Measurements from ENCODE around the gene CENPX. TPM values are rescaled to one million over a fixed set of nuclear protein-coding genes. Genes with fewer than 3 reads are reported as not detected.

The CENPX gene
- total and polyA plus RNA-seq, 2 of the 13 experiments (the other 11 are each of a cell fraction or from before 2014, with no cell fraction given), result 92.7 to 170 TPM

DNA sequence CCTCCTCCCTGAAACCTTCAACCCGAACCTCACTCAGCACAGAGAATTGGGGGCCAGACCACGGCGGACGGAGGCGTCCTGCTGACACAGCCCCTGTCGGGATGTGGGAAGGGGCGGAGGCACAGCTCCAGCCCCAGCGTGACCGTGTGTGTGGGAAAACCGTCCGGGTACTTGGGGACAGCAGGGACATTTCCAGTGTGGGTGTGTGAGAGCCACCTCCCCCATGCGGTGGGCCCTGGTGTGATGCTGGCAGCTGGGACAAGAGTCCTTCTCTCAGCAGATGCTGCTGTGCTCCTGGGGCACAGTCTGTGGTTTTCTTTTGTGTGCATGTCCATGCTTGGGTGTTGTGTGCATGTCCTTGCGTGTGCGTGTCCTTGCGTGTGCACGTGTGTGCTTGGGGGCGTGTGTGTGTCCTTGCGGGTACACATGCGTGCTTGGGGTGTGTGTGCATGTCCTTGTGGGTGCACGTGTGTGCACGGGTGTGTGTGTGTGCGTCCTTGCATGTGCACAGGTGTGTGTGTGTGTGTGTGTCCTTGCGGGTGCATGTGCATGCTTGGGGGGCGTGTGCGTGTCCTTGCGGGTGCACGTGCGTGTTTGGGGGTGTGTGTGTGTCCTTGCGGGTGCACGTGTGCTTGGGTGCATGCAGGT lies 16.9 kb downstream of the CENPX start (continued):
- TF ChIP-seq, protein P1, sequence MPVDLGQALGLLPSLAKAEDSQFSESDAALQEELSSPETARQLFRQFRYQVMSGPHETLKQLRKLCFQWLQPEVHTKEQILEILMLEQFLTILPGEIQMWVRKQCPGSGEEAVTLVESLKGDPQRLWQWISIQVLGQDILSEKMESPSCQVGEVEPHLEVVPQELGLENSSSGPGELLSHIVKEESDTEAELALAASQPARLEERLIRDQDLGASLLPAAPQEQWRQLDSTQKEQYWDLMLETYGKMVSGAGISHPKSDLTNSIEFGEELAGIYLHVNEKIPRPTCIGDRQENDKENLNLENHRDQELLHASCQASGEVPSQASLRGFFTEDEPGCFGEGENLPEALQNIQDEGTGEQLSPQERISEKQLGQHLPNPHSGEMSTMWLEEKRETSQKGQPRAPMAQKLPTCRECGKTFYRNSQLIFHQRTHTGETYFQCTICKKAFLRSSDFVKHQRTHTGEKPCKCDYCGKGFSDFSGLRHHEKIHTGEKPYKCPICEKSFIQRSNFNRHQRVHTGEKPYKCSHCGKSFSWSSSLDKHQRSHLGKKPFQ (CRISPR knock-in tag; IDR thresholded peaks at IDR 0.05; ENCODE audit: insufficient replicate concordance), result no peak
- TF ChIP-seq ZFP82 (CRISPR knock-in tag; IDR thresholded peaks at IDR 0.05; ENCODE audit: borderline replicate concordance), result no peak
- TF ChIP-seq GTF2F1 (IDR thresholded peaks at IDR 0.05; ENCODE audit: low read length), result no peak
- TF ChIP-seq NFRKB (IDR thresholded peaks at IDR 0.05), result no peak
- TF ChIP-seq, protein P2, sequence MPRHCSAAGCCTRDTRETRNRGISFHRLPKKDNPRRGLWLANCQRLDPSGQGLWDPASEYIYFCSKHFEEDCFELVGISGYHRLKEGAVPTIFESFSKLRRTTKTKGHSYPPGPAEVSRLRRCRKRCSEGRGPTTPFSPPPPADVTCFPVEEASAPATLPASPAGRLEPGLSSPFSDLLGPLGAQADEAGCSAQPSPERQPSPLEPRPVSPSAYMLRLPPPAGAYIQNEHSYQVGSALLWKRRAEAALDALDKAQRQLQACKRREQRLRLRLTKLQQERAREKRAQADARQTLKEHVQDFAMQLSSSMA (CRISPR knock-in tag; IDR thresholded peaks at IDR 0.05), result no peak
- no peak for TF ChIP-seq ZNF850 (CRISPR knock-in tag; conservative IDR thresholded peaks at IDR 0.05)
- TF ChIP-seq ZNF569 (CRISPR knock-in tag; IDR thresholded peaks at IDR 0.05; ENCODE audit: borderline replicate concordance), result no peak
- no peak for TF ChIP-seq RFX3 (CRISPR knock-in tag; IDR thresholded peaks at IDR 0.05)
- no peak for TF ChIP-seq JUND (CRISPR knock-in tag; IDR thresholded peaks at IDR 0.05)
- TF ChIP-seq ETV5 (CRISPR knock-in tag; IDR thresholded peaks at IDR 0.05; ENCODE audit: borderline replicate concordance), result no peak
- TF ChIP-seq ZFP90 (CRISPR knock-in tag; IDR thresholded peaks at IDR 0.05; ENCODE audit: borderline replicate concordance), result no peak
- TF ChIP-seq, protein P3, sequence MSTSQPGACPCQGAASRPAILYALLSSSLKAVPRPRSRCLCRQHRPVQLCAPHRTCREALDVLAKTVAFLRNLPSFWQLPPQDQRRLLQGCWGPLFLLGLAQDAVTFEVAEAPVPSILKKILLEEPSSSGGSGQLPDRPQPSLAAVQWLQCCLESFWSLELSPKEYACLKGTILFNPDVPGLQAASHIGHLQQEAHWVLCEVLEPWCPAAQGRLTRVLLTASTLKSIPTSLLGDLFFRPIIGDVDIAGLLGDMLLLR (CRISPR knock-in tag; IDR thresholded peaks at IDR 0.05), result no peak
- TF ChIP-seq PAF1 (CRISPR knock-in tag; IDR thresholded peaks at IDR 0.05), result no peak; the same call in 1 of the 2 replicates
- TF ChIP-seq TGIF2 (CRISPR knock-in tag; IDR thresholded peaks at IDR 0.05), result 0 out of 2 replicates have a peak, but pooled peaks have one; percentile 27
- TF ChIP-seq, protein P4, sequence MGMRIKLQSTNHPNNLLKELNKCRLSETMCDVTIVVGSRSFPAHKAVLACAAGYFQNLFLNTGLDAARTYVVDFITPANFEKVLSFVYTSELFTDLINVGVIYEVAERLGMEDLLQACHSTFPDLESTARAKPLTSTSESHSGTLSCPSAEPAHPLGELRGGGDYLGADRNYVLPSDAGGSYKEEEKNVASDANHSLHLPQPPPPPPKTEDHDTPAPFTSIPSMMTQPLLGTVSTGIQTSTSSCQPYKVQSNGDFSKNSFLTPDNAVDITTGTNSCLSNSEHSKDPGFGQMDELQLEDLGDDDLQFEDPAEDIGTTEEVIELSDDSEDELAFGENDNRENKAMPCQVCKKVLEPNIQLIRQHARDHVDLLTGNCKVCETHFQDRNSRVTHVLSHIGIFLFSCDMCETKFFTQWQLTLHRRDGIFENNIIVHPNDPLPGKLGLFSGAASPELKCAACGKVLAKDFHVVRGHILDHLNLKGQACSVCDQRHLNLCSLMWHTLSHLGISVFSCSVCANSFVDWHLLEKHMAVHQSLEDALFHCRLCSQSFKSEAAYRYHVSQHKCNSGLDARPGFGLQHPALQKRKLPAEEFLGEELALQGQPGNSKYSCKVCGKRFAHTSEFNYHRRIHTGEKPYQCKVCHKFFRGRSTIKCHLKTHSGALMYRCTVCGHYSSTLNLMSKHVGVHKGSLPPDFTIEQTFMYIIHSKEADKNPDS (CRISPR knock-in tag; IDR thresholded peaks at IDR 0.05), result no peak
- 0 out of 2 replicates have a peak, but pooled peaks have one; percentile 3 for TF ChIP-seq ZFY (CRISPR knock-in tag; IDR thresholded peaks at IDR 0.05)
- TF ChIP-seq ARNT2 (CRISPR knock-in tag; IDR thresholded peaks at IDR 0.05; ENCODE audit: low read depth), result no peak

All from HepG2 (cell line).